GM12891 (cell line): Measurements from ENCODE around the gene EEF1AKMT3.

ENCODE experiments used
- POLR2A ChIP-seq: IDR thresholded peaks from 2 replicates; pipeline ENCODE4 v1.6.1; 2011; ENCODE audit warnings: low read depth, low read length, control low read depth
- POLR2AphosphoS5 ChIP-seq: IDR thresholded peaks from 2 replicates; pipeline ENCODE4 v1.6.1; 2011; ENCODE audit warnings: low read depth, low read length, control low read depth

GRCh38 chr12:57766464-57767304, 5.7 kb upstream of the EEF1AKMT3 start, which contains the start of gene CYP27B1:
- TF ChIP-seq POLR2AphosphoS5 (no peak), POLR2A (no peak)
